ENCODE data around the gene DCLRE1B.

DCLRE1B gene

GRCh38 chr1:113904674-113905434 lies at the start of gene DCLRE1B, which contains the start of gene AP4B1:
DCLRE1B (plus strand) TSS chr1:113905326; CDS start chr1:113905587, 261 bp downstream.
AP4B1 (minus strand) TSS chr1:113904799; CDS start chr1:113904717, 82 bp downstream.
- DNase-seq, result peak; percentile 99

- DNase-seq, result no peak
Observed at GRCh38 chr1:113855630-113856400, 49.3 kb upstream of the DCLRE1B start.

- DNase-seq, result no peak
Observed at GRCh38 chr1:113856401-113856790, 48.7 kb upstream of the DCLRE1B start.

DNA sequence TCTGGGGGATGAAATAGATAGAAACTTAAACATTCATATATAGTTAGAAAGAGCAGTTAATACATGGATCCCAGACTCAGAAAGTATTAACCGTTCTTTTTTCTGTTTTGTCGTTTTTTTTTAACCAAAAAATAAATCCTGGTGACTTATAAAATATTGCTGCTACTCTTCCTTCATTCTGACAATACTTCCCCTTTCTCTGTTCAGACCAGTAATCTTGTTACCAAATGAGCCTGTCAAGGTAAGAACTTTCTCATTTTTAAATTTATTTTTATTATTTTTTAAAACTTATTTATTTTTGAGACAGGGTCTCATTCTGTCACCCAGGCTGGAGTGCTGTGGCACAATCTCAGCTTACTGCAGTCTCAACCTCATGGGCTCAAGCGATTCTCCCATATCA lies 47.4 kb upstream of the DCLRE1B start:
- DNase-seq, result no peak

- no peak for DNase-seq
Observed at GRCh38 chr1:113858418-113858817, 46.7 kb upstream of the DCLRE1B start.

DNA sequence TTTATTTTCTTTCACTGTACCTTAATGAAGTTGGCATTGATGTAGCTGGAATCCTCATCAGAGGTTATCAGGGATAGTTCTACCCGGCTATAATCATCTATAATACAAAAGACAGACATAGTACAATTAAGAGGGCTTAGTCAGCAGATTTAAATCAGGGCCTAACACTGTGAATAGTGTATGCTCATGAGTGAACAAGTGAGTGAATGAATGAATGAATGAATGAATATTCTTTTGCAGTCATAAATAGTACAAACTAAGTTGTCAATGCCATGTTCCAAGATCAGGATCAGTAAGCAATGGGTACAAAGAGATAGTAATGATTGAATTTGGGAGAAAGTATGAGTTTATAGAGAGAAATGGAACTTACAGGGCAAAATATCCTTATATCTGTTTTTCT lies 46.1 kb upstream of the DCLRE1B start:
- no peak for DNase-seq

DNA sequence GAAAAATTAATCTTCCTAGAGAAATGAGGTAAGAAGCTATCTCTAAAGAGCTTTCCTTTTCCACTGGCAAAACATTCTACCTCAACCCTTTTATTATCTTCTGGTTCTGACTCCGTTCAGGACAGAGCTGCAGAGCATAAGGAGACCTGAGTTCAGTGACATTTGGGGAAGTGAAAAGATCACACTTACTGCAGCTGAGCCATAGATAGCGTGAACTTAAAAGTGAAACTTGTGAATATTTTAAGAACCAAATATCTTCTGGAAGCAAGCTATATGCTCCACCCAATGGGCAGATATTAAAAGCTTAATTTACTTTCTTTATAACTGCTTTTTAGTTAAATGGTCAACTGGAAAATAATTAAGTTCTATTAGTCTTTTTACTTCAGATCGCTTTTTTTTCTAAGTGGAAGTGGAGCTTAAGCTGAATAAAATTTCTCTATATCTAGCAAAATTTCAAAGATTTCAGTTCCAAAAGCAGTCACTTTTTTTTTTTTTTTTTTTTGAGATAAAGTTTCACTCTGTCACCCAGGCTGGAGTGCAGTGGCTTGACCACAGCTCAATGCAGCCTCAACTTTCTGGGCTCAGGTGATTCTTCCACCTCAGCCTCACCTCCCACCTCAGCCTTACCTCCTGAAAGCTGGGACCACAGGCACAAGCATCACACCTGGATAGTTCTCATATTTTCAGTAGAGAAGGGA lies 45.5 kb upstream of the DCLRE1B start:
- peak; percentile 28 for DNase-seq

- no peak for DNase-seq
Observed at GRCh38 chr1:113860891-113861290, 44.2 kb upstream of the DCLRE1B start.

GRCh38 chr1:113861641-113862040 lies 43.5 kb upstream of the DCLRE1B start:
- DNase-seq, result no peak

DNA sequence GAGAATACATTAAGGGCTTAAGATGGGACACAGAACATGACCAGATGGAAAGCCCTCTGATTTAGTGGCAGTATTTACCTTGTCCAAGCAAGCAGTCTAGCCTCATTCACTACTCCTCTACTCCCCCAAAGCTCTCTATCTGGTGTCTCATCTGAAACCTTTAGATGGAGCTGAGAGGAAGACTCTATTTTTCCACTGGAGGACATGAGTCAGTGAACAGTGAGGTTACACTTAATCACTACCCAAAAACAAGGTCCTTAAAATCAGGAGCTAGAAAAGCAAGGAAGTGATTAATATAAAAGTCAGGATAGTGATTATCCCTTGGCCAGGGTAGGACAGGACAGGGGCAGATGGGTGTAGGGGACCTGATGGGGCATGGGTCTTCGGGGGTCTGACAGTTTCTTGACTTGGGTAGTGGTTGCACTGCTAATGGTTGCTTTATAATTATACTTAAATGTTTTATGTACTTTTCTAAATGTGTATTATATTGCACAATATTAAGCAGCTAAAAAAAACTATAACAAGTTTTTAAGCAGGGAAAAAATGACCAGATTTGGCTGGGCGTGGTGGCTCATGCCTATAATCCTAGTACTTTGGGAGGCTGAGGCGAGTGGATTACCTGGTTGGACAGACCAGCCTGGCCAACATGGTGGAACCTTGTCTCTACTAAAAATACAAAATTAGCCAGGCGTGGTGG lies 36.6 kb upstream of the DCLRE1B start:
- DNase-seq, result no peak

DNA sequence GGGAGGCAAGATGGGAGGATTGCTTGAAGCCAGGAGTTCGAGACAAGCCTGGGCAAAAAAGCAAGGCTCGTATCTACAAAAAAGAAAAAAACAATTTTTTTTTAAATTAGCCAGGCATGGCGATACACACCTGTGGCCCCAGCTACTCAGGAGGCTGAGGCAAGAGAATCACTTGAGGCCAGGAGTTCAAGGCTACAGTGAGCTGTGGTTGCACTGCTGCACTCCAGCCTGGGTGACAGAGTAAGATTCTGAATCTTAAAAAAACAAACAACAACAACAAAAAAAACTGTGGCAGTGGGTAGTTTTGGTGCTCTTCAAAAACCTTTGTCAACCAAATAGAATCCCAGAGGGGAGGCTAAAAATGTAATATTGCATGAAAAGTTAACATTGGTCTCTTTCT lies 34.3 kb upstream of the DCLRE1B start:
- peak; percentile 41 for DNase-seq

- DNase-seq, result peak; percentile 89
Observed at GRCh38 chr1:113871597-113872113, 33.5 kb upstream of the DCLRE1B start, which contains the start of gene PTPN22. PTPN22 (minus strand) TSS chr1:113871712.

DNA sequence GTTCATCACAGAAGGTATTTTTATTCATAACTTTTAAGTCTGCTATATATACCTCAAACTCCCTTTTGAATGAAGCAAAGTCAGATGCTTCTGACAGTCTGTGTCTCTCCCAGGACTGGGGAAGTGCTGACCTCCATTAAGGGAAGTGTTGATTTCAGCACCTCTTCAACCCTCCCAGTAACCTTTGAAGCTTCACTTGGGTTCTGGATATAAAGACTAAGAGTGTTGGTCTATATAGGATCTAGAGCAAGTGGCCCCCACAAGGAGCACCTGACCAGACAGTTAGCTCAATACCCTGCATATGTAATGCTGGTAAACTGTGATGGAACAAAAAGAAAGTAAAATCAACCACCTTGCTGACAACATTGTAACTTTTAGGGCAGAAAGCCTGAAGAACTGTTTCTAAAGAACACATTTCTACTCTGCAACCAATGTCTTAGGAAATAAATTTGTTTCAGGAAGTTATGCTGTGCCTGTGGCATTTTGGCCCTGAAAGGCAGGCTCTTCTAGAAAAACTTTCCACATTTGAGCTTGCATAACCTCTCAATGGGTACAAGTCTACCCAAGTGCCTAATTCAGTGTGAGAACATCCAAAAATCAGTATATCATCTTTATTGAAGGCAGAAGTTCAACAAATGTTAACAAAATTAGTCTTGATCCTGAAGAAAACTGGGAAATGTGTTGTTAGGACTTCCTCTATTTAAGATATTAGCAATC lies 32.7 kb upstream of the DCLRE1B start:
- DNase-seq, result peak; percentile 38

GRCh38 chr1:113874012-113874879 lies 30.9 kb upstream of the DCLRE1B start:
- DNase-seq, result peak; percentile 44

GRCh38 chr1:113875714-113876113 lies 29.4 kb upstream of the DCLRE1B start:
- no peak for DNase-seq

DNA sequence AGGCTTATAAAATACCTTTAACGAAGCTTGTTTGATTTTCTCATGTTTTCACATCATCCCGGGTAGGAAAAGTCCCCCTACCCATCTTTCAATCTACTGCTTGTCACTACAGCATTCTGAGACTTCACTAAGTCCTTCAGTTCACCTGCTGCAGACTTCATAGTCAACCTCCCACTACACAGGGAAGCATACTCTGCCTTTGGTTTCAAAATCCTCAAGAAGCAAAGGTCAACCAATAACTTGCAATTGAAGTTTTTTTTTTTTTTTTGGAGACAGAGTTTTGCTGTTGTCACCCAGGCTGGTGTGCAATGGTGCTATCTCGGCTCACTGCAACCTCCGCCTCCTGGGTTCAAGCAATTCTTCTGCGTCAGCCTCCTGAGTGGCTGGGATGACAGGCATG lies 28.9 kb upstream of the DCLRE1B start:
- no peak for DNase-seq

DNA sequence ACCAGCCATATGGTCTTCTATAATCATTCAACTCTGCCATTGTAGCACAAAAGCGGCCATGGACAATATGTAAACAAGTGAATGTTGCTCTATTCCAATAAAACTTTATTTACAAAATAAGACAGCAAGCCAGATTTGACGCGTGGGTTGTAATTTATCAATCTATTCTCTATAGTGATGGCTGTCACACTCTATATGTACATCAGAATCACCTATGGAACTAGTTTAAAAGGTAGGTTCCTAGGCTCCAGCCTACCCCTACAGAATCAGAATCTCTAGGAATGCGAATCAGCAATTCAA lies 25.4 kb upstream of the DCLRE1B start:
- DNase-seq, result no peak

GRCh38 chr1:113881661-113882060 lies 23.5 kb upstream of the DCLRE1B start:
- no peak for DNase-seq

- DNase-seq, result no peak
Observed at GRCh38 chr1:113886417-113887401, 18.4 kb upstream of the DCLRE1B start.
